Mammary epithelial cell (primary cell): ENCODE data around the gene DBNDD1.

Source experiments
- EZH2 ChIP-seq: IDR thresholded peaks from 2 replicates; pipeline ENCODE4 v1.6.1; 2012; ENCODE audit warnings: low read length, inconsistent platforms, borderline replicate concordance
- TF ChIP-seq, protein P1 (sequence below), 2 donors: IDR thresholded peaks in 1 of 2; conservative IDR thresholded peaks in 1 of 2; 2 replicates each; pipeline ENCODE4 v1.5.1; 2011 to 2012; ENCODE audit warnings: inconsistent platforms in 2 of 2, low read length in 2 of 2, mild to moderate bottlenecking in 2 of 2, control low read depth in 1 of 2, low read depth in 1 of 2; ENCODE audit not compliant: insufficient read depth in 1 of 2; ENCODE audit errors: extremely low read depth in 1 of 2

DNA sequence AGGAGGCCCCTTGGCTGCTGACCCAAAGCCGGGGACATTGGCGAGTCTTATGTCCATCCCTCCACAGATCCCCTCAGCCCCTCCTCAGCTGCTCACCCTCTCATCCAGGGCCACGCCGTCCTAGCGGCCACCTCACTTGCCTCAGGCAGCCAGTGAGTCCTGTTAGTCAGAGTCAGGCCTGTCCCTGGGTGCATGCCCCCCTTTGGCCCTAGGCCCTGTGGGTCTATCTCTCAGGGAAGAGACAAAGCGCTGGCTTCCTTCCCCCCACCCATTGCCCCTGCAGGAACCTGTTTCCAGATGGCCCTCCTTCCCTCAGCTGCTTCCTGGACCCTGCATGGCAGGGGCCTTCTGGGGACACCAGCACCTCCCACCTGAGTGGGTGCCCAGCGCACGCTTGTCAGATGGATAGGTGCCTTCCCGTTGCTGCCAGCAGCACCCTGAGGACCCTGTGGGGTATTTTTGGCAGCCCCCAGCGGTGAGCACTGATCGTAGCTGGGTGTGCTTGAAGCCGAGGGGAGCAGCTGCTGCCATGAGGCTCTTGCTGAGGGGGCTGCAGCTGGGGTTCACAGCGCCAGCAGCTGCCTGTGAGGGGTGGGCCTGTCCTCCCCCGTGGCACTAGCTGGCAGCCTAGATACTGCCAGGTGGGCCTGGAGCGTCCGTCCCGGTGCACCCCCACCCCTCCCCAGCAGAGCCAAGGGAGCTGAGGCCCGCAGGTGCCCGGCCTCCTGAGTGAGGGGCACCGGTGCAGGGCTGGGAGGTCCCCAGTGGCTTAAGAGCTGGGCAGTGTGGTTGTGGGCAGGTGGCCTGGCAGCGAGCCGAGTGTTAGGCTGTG is 8.4 kb downstream of the DBNDD1 start:
- TF ChIP-seq EZH2, result no peak
- TF ChIP-seq, protein P1, sequence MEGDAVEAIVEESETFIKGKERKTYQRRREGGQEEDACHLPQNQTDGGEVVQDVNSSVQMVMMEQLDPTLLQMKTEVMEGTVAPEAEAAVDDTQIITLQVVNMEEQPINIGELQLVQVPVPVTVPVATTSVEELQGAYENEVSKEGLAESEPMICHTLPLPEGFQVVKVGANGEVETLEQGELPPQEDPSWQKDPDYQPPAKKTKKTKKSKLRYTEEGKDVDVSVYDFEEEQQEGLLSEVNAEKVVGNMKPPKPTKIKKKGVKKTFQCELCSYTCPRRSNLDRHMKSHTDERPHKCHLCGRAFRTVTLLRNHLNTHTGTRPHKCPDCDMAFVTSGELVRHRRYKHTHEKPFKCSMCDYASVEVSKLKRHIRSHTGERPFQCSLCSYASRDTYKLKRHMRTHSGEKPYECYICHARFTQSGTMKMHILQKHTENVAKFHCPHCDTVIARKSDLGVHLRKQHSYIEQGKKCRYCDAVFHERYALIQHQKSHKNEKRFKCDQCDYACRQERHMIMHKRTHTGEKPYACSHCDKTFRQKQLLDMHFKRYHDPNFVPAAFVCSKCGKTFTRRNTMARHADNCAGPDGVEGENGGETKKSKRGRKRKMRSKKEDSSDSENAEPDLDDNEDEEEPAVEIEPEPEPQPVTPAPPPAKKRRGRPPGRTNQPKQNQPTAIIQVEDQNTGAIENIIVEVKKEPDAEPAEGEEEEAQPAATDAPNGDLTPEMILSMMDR (conservative IDR thresholded peaks at IDR 0.05 in 1 of 2, IDR thresholded peaks at IDR 0.05 in 1 of 2; ENCODE audit: extremely low read depth in 1 of 2, insufficient read depth in 1 of 2, low read depth in 1 of 2, low read length in 2 of 2), result no peak
